ENCODE results near the gene TPH1.

GRCh38 chr11:18012906-18013781 lies 32.9 kb downstream of the TPH1 start, which contains the start of gene SERGEF:
- TF ChIP-seq CTCF (conservative IDR thresholded peaks at IDR 0.05; ENCODE audit: low read depth, low read length) (no peak), EZH2 (IDR thresholded peaks at IDR 0.05; ENCODE audit: borderline replicate concordance, low read depth, low read length, poor library complexity, severe bottlenecking) (no peak)

Measured in A673 (cell line).